ENCODE data around the gene CAMK2A. TPM values are rescaled to one million over a fixed set of nuclear protein-coding genes. Genes with fewer than 3 reads are reported as not detected.

The CAMK2A gene
- total RNA-seq, 1 experiment from 2014 or later, result not detected

- intact Hi-C loops (cut with micrococcal nuclease; ENCODE audit: unreplicated experiment), result no loop called here
- H3K27me3 Mint-ChIP-seq (ENCODE audit: insufficient read depth, unreplicated experiment), result peaks cover 14% of the 10 kb centered on the region
- CTCF ChIA-PET, result no interaction called here
- BruUV-seq (replicated peaks), result no TSS peak
- no peak for DNase-seq
- TF ChIP-seq CTCF (IDR thresholded peaks at IDR 0.05; ENCODE audit: insufficient read depth in 1 of 2, low read depth in 1 of 2, low read length in 1 of 2, severe bottlenecking in 1 of 2, unreplicated experiment in 1 of 2), result no peak
- H3K4me3 Mint-ChIP-seq (ENCODE audit: unreplicated experiment), result no peak overlapping the region
- Histone ChIP-seq H3K27me3 (replicated peaks; ENCODE audit: control insufficient read depth, insufficient read depth, low read length) (no peaks in the 10 kb centered on the region), H3K36me3 (ENCODE audit: control insufficient read depth, insufficient read depth, low read length) (no peaks in the 10 kb centered on the region), H3K4me3 (ENCODE audit: low read depth, low read length) (no peak overlapping the region), H3K4me1 (no peaks in the 10 kb centered on the region), H3K9me3 (no peaks in the 10 kb centered on the region)
- no peak overlapping the region for H3K27ac Mint-ChIP-seq (ENCODE audit: unreplicated experiment)
- H3K36me3 Mint-ChIP-seq (ENCODE audit: insufficient read depth, unreplicated experiment), result peaks cover 2% of the 10 kb centered on the region
- POLR2A ChIA-PET, result no interaction called here
- H3K9me3 Mint-ChIP-seq (ENCODE audit: unreplicated experiment), result no peaks in the 10 kb centered on the region
- H3K4me1 Mint-ChIP-seq (ENCODE audit: low read depth, unreplicated experiment), result no peaks in the 10 kb centered on the region
Observed at GRCh38 chr5:150284311-150284710, 5.3 kb downstream of the CAMK2A start.

- Mint-ChIP-seq H3K27me3 (ENCODE audit: insufficient read depth, unreplicated experiment) (peaks cover 14% of the 10 kb centered on the region), H3K27ac (ENCODE audit: unreplicated experiment) (no peak overlapping the region), H3K4me1 (ENCODE audit: low read depth, unreplicated experiment) (no peaks in the 10 kb centered on the region), H3K36me3 (ENCODE audit: insufficient read depth, unreplicated experiment) (no peaks in the 10 kb centered on the region), H3K9me3 (ENCODE audit: unreplicated experiment) (no peaks in the 10 kb centered on the region), H3K4me3 (ENCODE audit: unreplicated experiment) (no peak overlapping the region)
- intact Hi-C loops (cut with micrococcal nuclease; ENCODE audit: unreplicated experiment), result no loop called here
- no peaks in the 10 kb centered on the region for H3K36me3 ChIP-seq (ENCODE audit: control insufficient read depth, insufficient read depth, low read length)
- no peaks in the 10 kb centered on the region for H3K9me3 ChIP-seq
- no TSS peak for BruUV-seq (replicated peaks)
- DNase-seq, result no peak
- H3K27me3 ChIP-seq (replicated peaks; ENCODE audit: control insufficient read depth, insufficient read depth, low read length), result no peaks in the 10 kb centered on the region
- TF ChIP-seq CTCF (IDR thresholded peaks at IDR 0.05; ENCODE audit: insufficient read depth in 1 of 2, low read depth in 1 of 2, low read length in 1 of 2, severe bottlenecking in 1 of 2, unreplicated experiment in 1 of 2), result no peak
- CTCF ChIA-PET, result no interaction called here
- POLR2A ChIA-PET, result no interaction called here
- H3K4me1 ChIP-seq, result no peaks in the 10 kb centered on the region
- no peak overlapping the region for H3K4me3 ChIP-seq (ENCODE audit: low read depth, low read length)
Observed at GRCh38 chr5:150283904-150284303, 5.7 kb downstream of the CAMK2A start.

GRCh38 chr5:150281987-150282386 lies 7.6 kb downstream of the CAMK2A start:
- Histone ChIP-seq H3K27me3 (replicated peaks; ENCODE audit: control insufficient read depth, insufficient read depth, low read length) (no peaks in the 10 kb centered on the region), H3K9me3 (no peaks in the 10 kb centered on the region), H3K4me1 (no peaks in the 10 kb centered on the region), H3K36me3 (ENCODE audit: control insufficient read depth, insufficient read depth, low read length) (no peaks in the 10 kb centered on the region), H3K4me3 (ENCODE audit: low read depth, low read length) (no peak overlapping the region)
- Mint-ChIP-seq H3K27ac (ENCODE audit: unreplicated experiment) (no peak overlapping the region), H3K27me3 (ENCODE audit: insufficient read depth, unreplicated experiment) (peaks cover 14% of the 10 kb centered on the region), H3K36me3 (ENCODE audit: insufficient read depth, unreplicated experiment) (no peaks in the 10 kb centered on the region), H3K4me3 (ENCODE audit: unreplicated experiment) (no peak overlapping the region), H3K9me3 (ENCODE audit: unreplicated experiment) (no peaks in the 10 kb centered on the region), H3K4me1 (ENCODE audit: low read depth, unreplicated experiment) (no peaks in the 10 kb centered on the region)
- intact Hi-C loops (cut with micrococcal nuclease; ENCODE audit: unreplicated experiment), result no loop called here
- ChIA-PET CTCF (interaction anchor here (0.9 kb wide), 1 partner anchor 27 kb away, joined by 3 read pairs; no protein-coding TSS in a partner anchor), POLR2A (no interaction called here)
- TF ChIP-seq CTCF (IDR thresholded peaks at IDR 0.05; ENCODE audit: insufficient read depth in 1 of 2, low read depth in 1 of 2, low read length in 1 of 2, severe bottlenecking in 1 of 2, unreplicated experiment in 1 of 2), result no peak
- BruUV-seq (replicated peaks), result no TSS peak
- DNase-seq, result no peak
